ENCODE results near the gene NSMCE1.

NSMCE1 gene

DNA sequence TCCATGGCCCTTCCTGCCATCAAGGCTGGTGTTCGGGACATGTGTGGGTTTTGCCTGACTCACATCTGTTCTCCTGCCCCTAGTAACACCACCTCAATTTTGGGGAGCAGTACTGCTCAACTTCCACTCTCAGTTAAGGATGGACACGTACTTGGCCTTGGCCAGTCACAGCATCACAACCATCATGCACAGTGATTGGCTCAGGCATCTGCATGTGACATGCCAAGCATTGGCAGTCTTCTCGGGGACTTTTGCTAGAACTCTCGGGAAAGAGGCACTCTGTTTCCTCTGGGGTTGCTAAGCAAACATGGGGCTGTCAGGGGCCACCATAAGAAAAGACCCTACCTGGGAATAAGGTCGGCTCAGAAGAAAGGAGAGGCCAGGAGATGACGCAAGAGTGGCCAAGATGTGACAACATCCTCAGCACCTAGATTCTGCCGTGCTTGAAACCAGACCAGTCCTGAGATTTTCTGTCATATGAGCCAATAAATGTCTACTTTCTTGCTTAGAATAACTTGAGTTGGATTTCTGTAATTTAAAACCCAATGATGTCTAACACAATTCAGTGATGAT is 77.1 kb downstream of the NSMCE1 start:
- no peak for DNase-seq (ENCODE audit: low spot score)
- in situ Hi-C loops (cut with MboI; ENCODE audit: low sequenced_read_pairs, unreplicated experiment): no loop called here
- TF ChIP-seq, protein P1, sequence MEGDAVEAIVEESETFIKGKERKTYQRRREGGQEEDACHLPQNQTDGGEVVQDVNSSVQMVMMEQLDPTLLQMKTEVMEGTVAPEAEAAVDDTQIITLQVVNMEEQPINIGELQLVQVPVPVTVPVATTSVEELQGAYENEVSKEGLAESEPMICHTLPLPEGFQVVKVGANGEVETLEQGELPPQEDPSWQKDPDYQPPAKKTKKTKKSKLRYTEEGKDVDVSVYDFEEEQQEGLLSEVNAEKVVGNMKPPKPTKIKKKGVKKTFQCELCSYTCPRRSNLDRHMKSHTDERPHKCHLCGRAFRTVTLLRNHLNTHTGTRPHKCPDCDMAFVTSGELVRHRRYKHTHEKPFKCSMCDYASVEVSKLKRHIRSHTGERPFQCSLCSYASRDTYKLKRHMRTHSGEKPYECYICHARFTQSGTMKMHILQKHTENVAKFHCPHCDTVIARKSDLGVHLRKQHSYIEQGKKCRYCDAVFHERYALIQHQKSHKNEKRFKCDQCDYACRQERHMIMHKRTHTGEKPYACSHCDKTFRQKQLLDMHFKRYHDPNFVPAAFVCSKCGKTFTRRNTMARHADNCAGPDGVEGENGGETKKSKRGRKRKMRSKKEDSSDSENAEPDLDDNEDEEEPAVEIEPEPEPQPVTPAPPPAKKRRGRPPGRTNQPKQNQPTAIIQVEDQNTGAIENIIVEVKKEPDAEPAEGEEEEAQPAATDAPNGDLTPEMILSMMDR (IDR thresholded peaks at IDR 0.05; ENCODE audit: borderline replicate concordance, control extremely low read depth, extremely low read depth, insufficient read depth, missing control alignments): no peak

DNA sequence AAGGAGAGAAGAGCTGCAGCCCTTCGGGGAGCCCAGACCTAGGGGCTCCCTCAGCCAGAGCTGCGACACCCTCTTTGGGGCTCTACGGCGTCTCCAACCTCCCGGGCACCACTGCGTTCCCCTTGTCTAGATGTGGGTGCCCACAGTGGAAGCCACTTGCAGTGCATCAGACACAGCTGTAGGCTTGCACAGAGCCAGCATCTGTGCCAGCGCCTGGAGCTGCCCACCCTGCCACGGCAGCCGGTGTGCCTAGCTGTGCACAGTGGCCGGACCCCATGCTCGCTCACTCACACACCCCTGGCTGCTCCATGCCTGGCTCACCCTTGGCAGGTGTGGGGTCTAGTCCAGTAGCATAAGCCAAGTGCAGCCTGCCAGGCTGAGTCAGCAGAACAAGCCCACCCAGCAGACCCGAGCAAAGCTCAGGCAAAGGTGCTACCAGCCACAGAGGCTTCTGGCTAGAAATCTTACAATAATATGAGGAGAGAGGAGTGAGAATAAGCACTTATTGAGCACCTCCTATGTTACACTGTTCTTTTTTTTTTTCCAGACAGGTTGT is 78.2 kb downstream of the NSMCE1 start:
- DNase-seq (ENCODE audit: low spot score): no peak
- in situ Hi-C loops (cut with MboI; ENCODE audit: low sequenced_read_pairs, unreplicated experiment): no loop called here
- TF ChIP-seq, protein P1 (IDR thresholded peaks at IDR 0.05; ENCODE audit: borderline replicate concordance, control extremely low read depth, extremely low read depth, insufficient read depth, missing control alignments): no peak

DNA sequence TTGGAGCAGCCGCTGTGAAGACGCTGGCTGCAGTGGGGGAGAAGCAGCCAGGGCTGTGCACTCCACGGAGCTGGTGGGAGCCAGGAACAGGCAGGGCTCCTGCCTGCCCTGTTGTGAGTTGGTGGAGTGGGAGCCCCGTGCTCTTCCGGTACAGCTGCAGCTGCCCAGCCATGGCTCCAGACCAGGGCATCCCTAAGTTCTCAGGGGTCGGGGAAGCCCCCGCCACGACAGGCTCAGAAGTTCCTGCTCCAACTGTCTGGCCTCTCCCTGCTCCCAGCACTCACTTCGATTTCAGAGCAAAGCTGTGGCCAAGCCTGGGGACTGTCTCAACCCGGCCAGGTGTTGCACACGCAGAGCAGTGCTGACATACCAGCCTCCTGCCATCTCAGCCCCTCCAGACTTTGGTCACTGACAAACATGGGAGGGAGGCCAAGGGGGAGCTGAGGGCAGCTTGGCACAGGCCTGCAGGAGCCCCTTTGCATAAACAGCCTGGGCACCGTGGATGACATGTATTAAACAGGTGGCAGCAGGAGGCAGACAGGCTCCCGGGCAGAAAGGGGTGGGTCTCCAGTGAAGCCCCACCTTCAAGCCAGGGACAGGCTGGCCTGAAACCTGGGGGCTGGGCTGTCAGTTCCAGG is 79.1 kb downstream of the NSMCE1 start:
- no peak for DNase-seq (ENCODE audit: low spot score)
- in situ Hi-C loops (cut with MboI; ENCODE audit: low sequenced_read_pairs, unreplicated experiment): no loop called here
- TF ChIP-seq, protein P1 (IDR thresholded peaks at IDR 0.05; ENCODE audit: borderline replicate concordance, control extremely low read depth, extremely low read depth, insufficient read depth, missing control alignments): no peak

DNA sequence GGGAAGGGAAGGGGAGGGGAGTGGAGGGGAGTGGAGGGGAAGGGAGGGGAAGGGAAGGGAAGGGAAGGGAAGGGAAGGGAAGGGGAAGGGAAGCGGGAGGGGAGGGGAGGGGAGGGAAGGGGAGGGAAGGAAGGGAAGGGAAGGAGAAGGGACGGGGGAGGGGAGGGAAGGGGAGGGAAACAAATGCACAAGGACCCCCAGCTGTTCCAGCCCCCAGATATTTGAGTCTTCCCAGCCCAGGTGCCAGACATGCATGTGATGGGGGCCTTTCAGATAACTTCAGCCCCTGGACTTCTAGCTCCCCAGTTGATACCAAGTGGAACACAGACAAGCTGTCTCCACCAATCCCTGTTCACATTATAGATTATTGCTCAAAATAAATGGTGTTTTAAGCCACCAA is 79.9 kb downstream of the NSMCE1 start:
- TF ChIP-seq, protein P1 (IDR thresholded peaks at IDR 0.05; ENCODE audit: borderline replicate concordance, control extremely low read depth, extremely low read depth, insufficient read depth, missing control alignments): no peak
- no peak for DNase-seq (ENCODE audit: low spot score)
- in situ Hi-C loops (cut with MboI; ENCODE audit: low sequenced_read_pairs, unreplicated experiment): no loop called here

DNA sequence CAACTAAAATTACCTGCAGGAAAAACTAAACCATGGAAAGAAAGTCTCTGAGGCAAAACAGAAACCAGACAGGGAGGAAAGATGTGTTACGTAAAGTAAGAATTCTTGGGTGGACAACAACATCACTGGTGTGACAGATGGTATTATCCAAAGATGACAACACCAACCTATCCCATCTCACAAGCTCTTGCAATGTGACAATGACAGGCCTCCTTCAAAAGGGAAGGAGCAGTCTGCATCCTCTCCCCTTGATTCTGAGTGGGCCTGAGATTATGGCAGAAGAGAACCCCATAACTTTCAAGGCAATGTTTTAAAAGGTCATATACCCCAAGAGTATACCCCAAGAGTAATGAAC is 82.8 kb downstream of the NSMCE1 start:
- no peak for DNase-seq (ENCODE audit: low spot score)
- in situ Hi-C loops (cut with MboI; ENCODE audit: low sequenced_read_pairs, unreplicated experiment): no loop called here
- TF ChIP-seq, protein P1 (IDR thresholded peaks at IDR 0.05; ENCODE audit: borderline replicate concordance, control extremely low read depth, extremely low read depth, insufficient read depth, missing control alignments): no peak

DNA sequence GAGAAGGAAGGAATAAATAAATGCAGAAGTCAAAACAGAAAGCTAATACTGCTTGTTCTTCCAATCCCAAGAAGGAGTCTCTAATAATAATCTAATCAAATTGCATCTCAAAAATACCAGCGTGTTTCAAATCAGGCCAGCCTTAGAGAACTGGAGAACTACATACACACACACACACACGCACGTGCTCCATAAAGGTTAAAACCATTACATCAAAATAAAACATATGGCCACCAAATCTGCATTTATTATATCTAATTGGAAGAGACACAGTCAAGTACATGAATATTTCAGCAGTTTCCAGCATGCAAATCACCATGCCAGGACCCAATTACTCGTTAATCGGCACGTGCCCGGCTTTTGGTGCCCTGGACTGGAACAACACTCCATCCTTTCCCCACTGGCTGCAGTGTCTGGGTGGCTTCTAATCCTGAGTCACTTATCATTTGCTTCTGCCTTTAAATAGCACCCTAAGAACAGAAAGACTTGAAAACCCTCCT is 85.6 kb downstream of the NSMCE1 start:
- DNase-seq (ENCODE audit: low spot score): no peak
- TF ChIP-seq, protein P1 (IDR thresholded peaks at IDR 0.05; ENCODE audit: borderline replicate concordance, control extremely low read depth, extremely low read depth, insufficient read depth, missing control alignments): no peak
- in situ Hi-C loops (cut with MboI; ENCODE audit: low sequenced_read_pairs, unreplicated experiment): no loop called here

Data from GM13976 (cell line).